Activated CD4-positive, CD25-positive, alpha-beta regulatory T cell treated with anti-CD3 and anti-CD28 coated beads, Interleukin-2, amount 50 U/mL, for 72 hours (primary cell): ENCODE data around the gene SDR42E1.
"Not testable (repeated sequence)": the region's sequence is repeated elsewhere in the genome, so short reads cannot be mapped to it uniquely, and the experiment has no call there.

ENCODE experiments used
- DNase-seq: peaks from one replicate; pipeline ENCODE4 v3.0.0; 2021

Gene SDR42E1

DNA sequence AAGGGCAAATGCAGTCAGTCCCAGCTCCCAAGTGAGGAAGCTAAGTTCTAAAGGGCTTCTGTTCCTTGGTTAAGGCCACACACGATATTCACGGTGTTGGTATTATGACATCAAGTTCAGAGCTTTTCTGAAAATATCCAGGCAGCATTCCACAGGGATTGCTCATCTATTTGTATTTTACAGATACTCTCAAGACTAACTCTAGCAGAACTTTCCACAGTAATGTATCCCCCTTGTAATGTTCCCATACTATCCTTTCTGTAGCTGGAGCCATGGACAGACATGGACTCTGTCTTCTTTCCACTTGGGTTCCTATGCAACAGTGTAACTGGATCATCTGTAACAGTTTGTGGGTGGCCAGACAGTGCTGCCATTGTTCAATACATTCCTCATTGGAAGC is 13.5 kb downstream of the SDR42E1 start:
- DNase-seq: no peak

DNA sequence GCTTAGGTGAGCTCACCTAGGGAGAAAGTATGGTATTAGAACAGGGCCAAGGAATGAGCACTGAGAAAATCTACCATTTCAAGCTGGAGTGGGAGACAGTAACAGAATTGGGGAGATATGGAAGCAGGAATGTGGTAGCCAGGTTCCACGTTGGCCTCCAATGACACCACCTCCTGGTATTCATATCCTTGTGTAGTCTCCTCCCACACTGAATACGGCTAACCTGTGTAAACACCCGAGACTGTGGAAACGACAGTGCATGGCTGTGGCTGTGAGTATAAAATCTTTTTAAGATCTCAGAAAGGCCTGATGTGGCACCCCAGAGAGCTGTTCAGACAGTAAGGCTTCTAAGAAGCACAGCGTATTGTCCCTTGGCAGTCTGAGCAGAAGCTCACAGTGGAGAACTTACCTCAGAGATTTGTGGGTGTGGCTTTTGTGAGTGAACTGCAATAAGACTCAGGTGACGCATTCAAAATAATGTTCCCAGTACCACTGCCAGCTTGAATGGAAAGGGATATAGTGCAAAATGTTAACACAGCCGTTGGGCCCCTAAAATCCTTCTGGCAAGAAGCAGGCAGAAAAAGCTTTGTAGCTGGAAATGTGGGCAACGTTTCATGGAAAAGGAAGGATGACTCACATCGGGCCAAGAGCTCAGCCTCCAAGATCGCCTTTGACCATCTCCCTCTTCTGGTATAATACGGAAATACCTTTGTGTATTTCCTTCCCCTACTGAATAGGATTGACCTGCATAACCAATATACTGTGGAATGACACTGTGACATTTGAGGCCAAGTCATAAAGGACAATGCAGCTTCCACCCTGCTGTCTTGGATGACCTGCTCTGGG is 14.4 kb downstream of the SDR42E1 start:
- no peak for DNase-seq

DNA sequence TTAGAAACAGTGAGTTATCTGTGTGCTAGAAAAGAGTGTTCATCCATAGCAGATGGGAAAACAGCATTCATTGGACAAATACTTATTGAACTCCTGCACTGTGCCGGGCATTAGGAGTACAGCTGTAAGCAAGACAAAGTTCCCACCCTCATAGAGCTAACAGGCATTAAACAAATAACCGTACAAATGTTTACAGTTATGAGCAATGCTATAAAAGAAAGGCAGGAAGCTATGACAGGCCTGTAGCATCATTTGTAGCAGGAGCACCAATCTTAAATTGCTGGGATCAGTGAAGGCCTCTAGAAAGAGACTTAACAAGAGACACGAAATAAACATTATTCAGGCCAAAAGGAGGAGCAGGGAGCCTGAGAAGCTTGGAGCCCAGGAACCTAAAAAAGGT is 15.6 kb downstream of the SDR42E1 start:
- no peak for DNase-seq

DNA sequence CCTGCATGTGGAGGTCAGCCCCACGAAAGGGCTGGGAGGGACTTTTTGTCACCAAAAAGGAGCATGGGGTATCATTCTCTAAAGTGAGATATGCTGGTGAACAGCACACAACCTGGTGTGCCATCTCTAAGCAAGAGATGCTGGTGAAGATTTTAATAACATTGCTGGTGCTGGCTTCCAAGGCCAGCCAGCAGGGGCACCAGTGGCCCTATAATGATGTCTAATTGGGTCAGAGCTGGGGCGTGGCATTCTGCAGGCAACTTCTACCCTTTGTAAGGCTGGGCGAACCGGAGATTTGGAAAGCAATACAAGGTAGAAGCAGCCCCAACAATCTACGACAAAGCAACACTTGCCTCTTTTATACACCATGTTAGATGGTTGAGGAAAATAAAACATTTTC is 16.8 kb downstream of the SDR42E1 start:
- no peak for DNase-seq

DNA sequence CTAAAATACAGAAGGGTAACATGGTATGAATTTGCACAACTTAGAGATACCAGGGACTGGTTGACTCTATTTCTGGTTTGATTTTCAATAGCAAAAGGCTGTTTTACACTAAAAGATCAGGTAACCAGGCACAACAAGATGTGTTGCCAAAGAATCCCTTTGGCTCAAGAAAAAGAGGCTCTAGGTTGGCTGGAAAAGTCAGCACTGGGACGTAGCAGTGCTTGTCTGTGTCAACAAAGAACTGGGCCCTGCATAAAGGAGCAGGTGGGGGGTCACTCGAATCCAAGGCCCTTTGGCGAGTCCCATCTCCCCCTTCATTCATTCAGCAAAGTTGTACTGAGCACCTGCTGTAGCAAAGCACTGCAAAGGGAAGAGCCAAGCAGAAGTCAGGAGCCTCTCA is 18.4 kb downstream of the SDR42E1 start:
- DNase-seq: no peak

DNA sequence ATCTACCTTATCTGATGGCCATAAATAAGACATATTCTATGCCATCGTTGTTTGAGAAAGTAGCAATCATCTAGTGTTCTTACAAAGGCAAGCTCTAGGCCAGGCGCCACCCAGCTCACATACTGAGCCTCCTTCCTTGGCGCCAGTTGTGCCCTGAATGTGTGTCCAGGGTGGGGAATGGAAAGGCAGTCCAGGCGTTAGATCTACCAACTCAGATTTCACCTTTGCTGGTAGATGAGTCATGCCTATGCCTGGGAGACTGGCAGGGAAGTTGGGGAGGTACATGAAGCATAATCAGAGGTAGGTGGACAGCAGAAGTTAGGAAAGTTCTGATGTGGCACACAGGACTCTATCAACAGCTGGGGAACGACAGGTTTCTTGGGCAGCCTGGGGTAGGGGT is 23.6 kb downstream of the SDR42E1 start:
- no peak for DNase-seq

DNA sequence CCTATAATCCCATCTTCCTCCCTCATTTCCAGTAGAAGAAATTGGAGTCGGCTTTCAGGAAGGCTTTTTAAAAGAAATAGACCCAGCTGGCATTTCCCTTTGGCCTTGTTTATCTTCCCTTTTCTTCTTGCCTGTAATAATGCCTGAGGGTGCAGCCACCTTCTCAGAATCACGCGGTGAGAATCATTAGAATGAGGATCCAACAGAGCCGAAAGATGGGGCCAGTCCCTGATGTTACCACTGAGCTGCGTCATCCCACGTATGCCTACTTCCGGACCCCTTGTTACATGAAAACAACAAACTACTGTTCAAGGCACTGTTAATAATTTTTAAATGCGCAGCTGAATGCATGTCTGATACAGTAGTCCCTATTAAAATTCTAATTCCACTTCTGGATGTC is 24.1 kb downstream of the SDR42E1 start:
- DNase-seq: no peak

DNA sequence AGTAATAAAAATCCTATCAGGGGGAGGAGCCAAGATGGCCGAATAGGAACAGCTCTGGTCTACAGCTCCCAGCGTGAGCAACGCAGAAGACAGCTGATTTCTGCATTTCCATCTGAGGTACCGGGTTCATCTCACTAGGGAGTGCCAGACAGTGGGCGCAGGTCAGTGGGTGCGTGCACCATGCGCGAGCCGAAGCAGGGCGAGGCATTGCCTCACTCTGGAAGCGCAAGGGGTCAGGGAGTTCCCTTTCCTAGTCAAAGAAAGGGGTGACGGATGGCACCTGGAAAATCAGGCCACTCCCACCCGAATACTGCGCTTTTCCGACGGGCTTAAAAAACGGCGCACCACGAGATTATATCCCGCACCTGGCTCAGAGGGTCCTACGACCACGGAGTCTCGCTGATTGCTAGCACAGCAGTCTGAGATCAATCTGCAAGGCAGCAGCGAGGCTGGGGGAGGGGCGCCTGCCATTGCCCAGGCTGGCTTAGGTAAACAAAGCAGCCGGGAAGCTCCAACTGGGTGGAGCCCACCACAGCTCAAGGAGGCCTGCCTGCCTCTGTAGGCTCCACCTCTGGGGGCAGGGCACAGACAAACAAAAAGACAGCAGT is 33.8 kb downstream of the SDR42E1 start:
- not testable (repeated sequence) for DNase-seq

DNA sequence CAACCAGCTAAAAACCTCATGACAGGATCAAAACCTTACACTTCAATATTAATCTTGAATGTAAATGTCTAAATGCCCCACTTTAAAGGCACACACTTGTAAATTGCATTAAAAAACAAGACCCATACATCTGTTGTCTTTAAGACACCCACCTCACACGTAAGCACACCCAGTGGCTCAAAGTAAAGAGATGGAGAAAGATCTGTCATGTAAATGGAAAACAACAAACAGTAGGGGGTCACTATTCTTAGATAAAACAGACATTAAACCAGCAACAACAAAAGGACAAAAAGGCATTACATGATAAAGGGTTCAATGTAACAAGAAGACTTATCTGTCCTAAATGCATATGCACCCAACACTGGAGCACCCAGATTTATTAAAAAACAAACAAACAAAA is 35.6 kb downstream of the SDR42E1 start:
- no peak for DNase-seq

DNA sequence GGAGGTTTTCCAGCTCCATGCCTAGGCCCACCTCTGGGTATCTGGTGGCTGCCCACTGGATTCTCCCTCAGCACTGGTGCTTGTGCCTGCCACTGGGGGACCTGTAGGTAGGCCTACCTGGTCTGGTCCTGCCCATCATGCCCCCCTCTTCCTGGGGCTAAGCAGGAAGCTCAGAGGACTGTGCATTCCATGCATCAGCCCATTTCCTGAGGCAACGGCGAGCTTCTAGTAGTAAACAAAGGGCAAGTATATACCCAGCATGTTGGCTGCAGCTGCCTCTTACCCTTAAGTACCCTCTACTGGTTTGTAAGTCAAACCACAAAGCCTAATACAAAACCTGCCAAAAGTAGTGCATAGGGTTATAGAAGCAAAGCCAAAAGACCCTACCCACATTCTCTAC is 37.5 kb downstream of the SDR42E1 start:
- no peak for DNase-seq

DNA sequence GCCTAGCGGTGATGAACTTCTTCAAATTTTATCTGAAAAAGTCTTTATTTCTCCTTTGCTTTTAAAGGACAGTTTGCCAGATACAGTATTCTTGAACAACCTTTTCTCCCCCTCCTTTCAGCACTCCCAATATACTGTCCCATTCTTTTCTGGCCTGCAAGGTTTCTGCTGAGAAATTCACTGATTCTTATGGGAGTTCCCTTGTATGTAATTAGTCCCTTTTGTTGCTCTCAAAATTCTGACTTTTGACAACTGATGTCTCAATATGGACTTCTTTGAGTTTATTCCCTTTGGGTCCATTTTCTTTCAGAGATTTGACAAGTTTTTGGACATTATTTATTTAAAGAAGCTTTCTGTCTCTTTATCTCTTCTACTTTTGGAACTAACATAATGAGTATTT is 39.4 kb downstream of the SDR42E1 start:
- no peak for DNase-seq

DNA sequence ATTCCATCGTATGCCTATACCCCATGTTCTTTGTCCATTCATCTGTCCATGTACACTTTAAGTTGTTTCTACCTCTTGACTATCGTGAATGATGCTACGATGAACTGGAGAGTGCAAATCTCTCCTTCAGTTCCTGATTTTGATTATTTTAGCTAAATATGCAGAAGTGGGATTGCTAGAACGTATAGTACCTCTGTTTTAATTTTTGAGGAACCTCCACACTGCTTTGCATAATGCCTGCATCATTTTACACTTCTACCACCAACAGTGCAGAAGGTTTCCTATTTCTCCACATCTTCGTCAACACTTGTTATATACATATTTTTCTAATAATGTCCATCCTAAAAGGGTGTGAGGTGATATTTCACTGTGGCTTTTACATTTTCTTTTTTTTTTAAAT is 43.9 kb downstream of the SDR42E1 start:
- no peak for DNase-seq

DNA sequence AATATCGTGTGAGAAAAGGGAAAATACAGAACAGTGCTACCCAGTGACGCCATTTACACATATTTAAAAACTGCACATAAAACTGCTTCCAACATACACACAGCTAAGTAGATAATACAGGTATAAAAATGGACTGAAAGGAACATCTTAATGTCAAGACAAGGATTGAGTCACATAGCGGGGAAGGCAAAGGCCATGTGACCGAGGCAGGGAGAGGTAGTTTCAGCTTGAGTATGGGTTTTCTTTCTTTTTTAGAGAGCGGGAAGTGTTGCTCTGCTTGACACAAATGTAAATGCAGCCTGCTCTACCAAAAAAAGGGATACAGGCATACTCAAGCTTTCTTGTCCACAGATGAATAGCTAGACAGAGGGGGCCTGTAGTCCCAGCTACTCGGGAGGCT is 46.5 kb downstream of the SDR42E1 start:
- DNase-seq: no peak

DNA sequence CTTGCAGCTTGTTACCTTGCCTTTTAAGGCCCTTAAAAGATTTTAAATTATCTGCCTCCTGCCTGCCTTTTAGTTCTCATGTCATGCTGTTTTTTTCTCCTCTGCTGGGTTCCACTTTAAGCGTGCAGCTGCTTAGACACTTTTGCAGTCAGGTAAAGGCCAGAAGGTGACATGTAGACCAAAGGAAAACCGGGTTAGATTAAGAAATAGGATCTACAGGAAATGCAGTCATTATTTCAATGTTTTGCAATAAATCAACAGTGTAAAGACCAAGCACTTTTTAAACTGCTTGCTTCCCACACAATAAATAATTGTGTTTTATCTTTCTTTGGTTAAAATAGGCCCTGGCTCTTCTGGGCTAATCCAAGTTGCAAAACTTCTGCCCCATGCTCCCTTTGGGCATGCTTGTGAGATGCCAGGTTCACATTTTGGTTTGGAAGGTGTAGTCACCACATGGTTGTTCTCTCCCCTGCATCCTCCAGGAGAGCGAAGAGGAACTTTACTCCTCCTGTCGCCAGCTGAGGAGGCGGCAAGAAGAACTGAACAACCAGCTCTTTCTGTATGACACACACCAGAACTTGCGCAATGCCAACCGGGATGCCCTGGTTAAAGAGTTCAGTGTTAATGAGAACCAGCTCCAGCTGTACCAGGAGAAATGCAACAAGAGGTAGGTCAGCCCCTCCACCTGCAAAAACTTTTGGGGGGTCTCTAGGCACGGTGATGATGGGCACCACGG is 54.9 kb downstream of the SDR42E1 start:
- no peak for DNase-seq

DNA sequence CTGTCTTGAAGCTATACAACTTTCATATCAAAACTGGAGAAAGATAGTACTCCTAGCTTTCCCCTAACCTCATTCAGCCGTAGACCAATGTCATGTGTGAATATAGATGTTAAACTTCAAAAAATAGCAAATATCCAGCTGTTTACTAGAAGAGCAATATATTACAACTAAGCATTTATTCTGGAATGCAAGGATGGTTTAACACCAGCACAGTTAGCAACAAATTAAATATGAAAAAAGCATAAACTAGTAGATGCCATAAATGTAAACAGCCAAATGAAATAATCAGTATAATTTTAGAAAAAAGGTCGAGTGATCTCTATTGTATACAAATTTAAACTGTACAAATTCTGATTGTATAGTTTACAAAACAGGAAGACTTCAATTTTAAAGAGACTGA is 59.7 kb downstream of the SDR42E1 start:
- DNase-seq: no peak

DNA sequence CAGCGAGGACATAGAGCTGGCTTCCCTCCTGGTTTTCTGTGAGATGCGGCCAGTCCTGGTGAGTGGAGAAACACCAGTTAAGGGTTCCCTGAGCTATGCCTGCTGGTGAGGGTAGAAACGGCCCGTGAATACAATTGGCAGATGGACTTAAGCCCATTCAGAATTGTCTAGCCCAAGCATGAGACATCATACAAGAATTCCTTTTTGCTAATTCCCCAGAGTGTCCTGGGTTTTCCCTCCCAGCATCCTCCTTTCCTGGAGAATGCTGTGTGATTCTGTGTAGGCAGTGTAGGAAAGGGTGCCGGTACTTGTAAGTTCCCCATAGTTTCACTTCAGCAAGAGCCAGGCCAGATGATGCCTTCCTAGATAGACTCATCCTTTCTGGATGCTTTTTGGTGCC is 65.1 kb downstream of the SDR42E1 start:
- no peak for DNase-seq

DNA sequence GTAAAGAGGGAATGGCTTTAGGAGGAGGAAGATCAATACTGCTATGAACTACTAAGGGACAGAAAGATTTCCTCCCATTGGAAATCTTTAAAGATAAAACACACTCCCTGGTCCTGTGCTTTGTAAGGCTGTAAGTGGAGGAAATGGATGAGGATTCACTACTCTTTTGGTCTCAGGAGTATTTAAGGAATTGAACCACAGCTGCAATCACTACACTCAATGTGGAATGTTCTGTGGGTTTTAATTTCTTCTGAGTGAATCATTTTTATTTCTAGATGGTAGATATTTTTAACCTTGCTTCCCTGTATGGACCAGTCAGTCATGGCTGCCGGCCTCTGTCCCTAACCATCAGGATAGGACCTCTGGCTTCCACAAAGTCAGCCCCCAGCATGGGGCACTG is 65.6 kb downstream of the SDR42E1 start:
- no peak for DNase-seq

DNA sequence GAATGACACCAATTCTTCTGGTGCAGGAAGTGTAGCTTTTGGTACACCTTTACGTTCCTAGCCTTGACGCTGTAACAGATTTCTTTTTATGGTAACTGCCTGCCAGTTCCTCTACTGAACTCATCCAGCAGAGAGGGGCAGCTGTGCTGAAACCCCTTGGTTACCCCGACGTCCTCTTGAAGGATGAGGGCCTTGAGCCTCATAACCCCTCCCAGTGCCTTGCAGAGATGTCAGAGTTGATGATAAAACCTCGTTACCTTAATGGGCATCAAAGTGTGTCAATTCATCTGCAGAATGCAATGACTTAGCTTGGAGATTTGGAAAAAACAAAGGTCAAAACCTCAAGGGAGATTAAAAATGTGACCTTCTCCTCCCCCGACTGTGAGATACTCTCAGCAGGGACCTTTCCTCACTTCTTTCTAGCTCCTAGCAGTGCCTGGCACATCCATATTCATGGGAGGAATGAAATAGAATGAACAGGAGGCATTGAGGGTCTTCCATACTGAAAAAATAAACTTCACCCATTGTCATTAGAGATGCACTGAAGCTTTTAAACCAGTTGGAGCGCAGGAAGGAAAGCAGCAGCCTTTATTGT is 69.2 kb downstream of the SDR42E1 start:
- DNase-seq: no peak

DNA sequence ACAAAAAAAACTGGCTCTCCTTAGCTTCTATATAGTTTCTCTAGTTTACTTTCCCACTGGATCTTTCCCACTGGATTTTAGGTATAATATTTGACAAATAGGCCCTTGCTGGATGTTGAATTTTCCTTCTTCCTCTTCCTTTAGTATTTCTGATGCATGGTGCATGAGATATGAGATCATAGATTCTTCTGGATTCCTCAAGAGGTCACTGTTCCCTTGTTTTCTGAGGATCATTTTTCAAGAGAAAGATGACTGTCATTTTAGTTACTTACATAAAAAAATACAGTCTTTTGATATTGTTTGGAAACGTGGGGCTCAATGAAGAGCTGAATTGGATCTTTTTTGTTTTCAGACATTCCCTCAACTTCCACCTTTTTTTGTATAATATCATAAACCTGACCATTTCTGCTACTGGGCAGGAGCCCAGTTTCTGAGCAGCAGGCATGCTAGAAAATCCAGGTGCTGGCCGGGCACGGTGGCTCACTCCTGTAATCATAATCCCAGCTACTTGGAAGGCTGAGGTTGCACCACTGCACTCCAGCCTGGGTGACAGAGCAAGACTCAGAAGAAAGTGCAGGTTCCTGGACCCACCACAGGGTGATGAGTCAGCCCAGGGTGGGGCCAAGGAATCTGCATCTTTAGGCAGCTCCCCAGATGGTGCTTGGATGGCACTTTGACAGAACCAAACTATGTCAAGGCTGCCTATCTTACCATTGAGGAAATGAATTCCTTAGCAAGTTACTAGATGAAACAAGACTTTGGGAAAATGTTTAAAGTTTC is 70.3 kb downstream of the SDR42E1 start:
- no peak for DNase-seq

DNA sequence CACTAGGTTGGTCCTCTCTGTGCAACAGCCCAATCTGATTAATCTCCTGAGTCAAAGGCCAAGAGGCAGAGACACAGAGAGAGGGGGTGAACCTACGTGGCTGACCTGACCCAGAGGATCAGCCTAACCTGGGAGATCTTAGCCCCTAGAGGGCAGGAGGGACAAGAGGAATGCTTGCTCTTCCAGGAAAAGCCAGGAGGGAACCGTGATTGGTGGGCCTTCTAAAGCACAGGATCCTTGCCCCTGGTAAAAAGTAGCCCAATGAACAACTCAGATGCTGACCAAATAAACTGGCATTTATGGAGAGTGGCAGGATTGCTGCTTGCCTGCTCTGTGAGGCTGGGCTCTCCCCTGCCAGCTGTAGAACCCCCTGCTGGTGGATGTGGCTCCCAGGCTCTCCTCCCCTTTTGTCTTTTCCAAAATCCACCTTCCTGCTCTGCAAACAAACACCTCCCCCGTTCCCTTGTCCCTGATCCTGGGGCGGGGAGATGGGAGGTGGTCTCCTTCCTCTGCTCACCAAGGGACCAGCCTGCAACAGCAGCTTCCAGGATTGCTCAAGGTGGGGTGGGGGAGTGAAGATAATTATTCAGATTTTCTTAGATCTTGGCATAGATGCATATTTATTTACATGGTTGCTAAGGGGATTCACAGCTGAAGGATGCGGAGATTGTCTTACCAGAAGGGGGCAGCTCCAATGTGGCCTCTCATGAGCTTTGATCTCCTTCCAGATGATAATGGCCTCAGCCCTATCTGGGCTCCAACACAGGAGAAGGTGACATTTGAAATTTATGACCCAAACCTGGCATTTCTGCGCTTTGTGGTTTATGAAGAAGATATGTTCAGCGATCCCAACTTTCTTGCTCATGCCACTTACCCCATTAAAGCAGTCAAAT is 71.9 kb downstream of the SDR42E1 start:
- DNase-seq: no peak
